ENCODE measurements around the gene LRRC4C. TPM values are rescaled to one million over a fixed set of nuclear protein-coding genes. Genes with fewer than 3 reads are reported as not detected.

The LRRC4C gene
- total and polyA plus RNA-seq, 10 of the 15 experiments (the other 5 are each of a cell fraction or from before 2014, with no cell fraction given): 1.5 TPM; not detected in 9

GRCh38 chr11:40602866-40603552, 856.4 kb downstream of the LRRC4C start:
- Histone ChIP-seq H4K20me1 (ENCODE audit: control insufficient read depth, insufficient read depth) (no peaks in the 10 kb centered on the region), H3K4me3 (no peak overlapping the region), H3K4me1 (ENCODE audit: control insufficient read depth, insufficient read depth, low read length) (no peaks in the 10 kb centered on the region), H3K36me3 (ENCODE audit: control insufficient read depth in 2 of 2, insufficient read depth in 2 of 2, low read length in 1 of 2) (no peaks in the 10 kb centered on the region), H3K27ac (ENCODE audit: control insufficient read depth, insufficient read depth) (no peak overlapping the region), H3K9me3 (replicated peaks; ENCODE audit: control insufficient read depth, insufficient read depth, low read length) (peaks cover 1% of the 10 kb centered on the region; the same call in 1 of the 3 replicates), H3K4me2 (ENCODE audit: control insufficient read depth, insufficient read depth) (no peak overlapping the region), H3K9ac (ENCODE audit: control insufficient read depth, insufficient read depth, low read length) (no peak overlapping the region), H3K27me3 (replicated peaks in 1 of 2; ENCODE audit: control insufficient read depth in 2 of 2, insufficient read depth in 2 of 2, low read length in 1 of 2) (no peaks in the 10 kb centered on the region), H3K79me2 (ENCODE audit: control insufficient read depth, insufficient read depth, low read length) (no peaks in the 10 kb centered on the region), H2AFZ (ENCODE audit: control insufficient read depth, low read depth, low read length) (no peak overlapping the region)
- CTCF ChIA-PET: no interaction called here
- POLR2A ChIA-PET: no interaction called here
- intact Hi-C loops (cut with micrococcal nuclease; ENCODE audit: unreplicated experiment): no loop called here
- WGBS (ENCODE audit: insufficient coverage, insufficient replicate concordance, low lambda C conversion rate, missing lambda C conversion rate): 22% methylated on average over 3 of the region's 3 CpGs
- ATAC-seq (no peak), DNase-seq (ENCODE audit: low read depth, low spot score) (no peak), FAIRE-seq (no peak)
- in situ Hi-C loops (cut with MboI): no loop called here
- RAD21 ChIA-PET (ENCODE audit: unreplicated experiment): no interaction called here
- no TSS peak for BruUV-seq (replicated peaks)
- TF ChIP-seq POLR2AphosphoS2 (IDR thresholded peaks at IDR 0.05; ENCODE audit: low read depth, low read length) (no peak), BCLAF1 (IDR thresholded peaks at IDR 0.05) (no peak), STAT3 (IDR thresholded peaks at IDR 0.05; ENCODE audit: low read depth, low read length) (no peak), SP1 (IDR thresholded peaks at IDR 0.05; ENCODE audit: low read depth, low read length) (no peak), ZSCAN29 (IDR thresholded peaks at IDR 0.05) (no peak), ZNF207 (IDR thresholded peaks at IDR 0.05; ENCODE audit: borderline replicate concordance) (no peak), TCF12 (IDR thresholded peaks at IDR 0.05; ENCODE audit: low read depth, low read length) (no peak), SMAD5 (IDR thresholded peaks at IDR 0.05; ENCODE audit: low read depth) (no peak), DPF2 (IDR thresholded peaks at IDR 0.05) (no peak), CREB1 (IDR thresholded peaks at IDR 0.05; ENCODE audit: low read depth) (no peak), ATF2 (IDR thresholded peaks at IDR 0.05; ENCODE audit: low read length) (no peak), KAT2A (conservative IDR thresholded peaks at IDR 0.05; ENCODE audit: control insufficient read depth, low read depth, low read length) (no peak), MEF2A (IDR thresholded peaks at IDR 0.05; ENCODE audit: insufficient read depth, low read depth, low read length) (no peak)
- SMC1A ChIA-PET (ENCODE audit: uncharacterized antibody, unreplicated experiment): interaction anchor here (1.7 kb wide), 1 partner anchor 23 kb away, joined by 3 read pairs; no protein-coding TSS in a partner anchor
